LNCaP clone FGC (cell line): ENCODE measurements around the gene MAST4.

Experiments used
- DNase-seq: peaks from one replicate; pipeline ENCODE4 v3.0.0-alpha.2; 2011; ENCODE audit warnings: low read depth
- H3K4me3 ChIP-seq: 2 replicates; pipeline ENCODE4 v1.5.1; 2011; ENCODE audit warnings: mild to moderate bottlenecking, low read depth, low read length, control low read depth
- TF ChIP-seq, protein P1 (sequence below): IDR thresholded peaks from 2 replicates; pipeline ENCODE4 v1.5.1; 2012; ENCODE audit warnings: mild to moderate bottlenecking; ENCODE audit not compliant: control insufficient read depth, insufficient read depth; ENCODE audit errors: extremely low read depth

The MAST4 gene

DNA sequence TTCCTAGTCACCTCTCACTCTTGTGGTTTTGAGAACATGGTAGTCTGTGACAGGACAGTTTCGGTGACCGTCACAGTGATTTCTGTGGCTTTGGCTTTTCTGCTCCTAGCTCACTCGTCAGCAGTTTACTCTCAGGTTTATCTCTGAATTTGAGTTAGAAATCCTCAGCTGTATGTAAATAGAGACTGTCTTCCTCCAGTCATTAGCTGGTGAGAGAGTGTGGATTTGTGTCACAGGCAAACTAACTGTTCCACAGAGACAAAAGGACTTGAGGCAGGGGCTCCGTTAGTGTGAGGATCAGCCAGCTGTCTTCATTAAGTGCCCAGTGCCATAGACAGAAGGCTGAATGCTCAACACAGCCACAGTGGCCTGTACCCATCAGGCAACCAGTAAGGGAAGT lies 469.0 kb downstream of the MAST4 start:
- DNase-seq = no peak
- TF ChIP-seq, protein P1, sequence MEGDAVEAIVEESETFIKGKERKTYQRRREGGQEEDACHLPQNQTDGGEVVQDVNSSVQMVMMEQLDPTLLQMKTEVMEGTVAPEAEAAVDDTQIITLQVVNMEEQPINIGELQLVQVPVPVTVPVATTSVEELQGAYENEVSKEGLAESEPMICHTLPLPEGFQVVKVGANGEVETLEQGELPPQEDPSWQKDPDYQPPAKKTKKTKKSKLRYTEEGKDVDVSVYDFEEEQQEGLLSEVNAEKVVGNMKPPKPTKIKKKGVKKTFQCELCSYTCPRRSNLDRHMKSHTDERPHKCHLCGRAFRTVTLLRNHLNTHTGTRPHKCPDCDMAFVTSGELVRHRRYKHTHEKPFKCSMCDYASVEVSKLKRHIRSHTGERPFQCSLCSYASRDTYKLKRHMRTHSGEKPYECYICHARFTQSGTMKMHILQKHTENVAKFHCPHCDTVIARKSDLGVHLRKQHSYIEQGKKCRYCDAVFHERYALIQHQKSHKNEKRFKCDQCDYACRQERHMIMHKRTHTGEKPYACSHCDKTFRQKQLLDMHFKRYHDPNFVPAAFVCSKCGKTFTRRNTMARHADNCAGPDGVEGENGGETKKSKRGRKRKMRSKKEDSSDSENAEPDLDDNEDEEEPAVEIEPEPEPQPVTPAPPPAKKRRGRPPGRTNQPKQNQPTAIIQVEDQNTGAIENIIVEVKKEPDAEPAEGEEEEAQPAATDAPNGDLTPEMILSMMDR = no peak
- no peak overlapping the region for H3K4me3 ChIP-seq

DNA sequence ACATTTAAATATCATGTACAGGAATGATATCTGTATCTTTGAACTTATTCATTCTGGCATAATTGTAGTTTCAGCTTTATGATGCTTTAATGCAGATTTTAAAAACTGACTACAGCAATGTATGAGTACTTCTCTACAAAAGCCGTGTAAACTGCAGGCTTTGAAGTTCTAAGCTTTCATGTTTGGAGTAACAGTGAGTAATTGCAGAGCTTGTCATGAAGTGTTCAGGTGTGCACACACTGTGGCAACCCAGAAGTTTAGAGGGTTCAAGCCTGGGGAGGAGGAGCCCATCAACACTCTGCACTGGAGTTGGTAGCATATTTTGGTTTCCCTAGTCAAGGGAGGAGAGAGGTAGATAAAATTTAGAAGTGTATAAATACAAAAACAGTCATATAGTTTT lies 469.5 kb downstream of the MAST4 start:
- H3K4me3 ChIP-seq = no peak overlapping the region
- no peak for DNase-seq
- TF ChIP-seq, protein P1 = no peak

DNA sequence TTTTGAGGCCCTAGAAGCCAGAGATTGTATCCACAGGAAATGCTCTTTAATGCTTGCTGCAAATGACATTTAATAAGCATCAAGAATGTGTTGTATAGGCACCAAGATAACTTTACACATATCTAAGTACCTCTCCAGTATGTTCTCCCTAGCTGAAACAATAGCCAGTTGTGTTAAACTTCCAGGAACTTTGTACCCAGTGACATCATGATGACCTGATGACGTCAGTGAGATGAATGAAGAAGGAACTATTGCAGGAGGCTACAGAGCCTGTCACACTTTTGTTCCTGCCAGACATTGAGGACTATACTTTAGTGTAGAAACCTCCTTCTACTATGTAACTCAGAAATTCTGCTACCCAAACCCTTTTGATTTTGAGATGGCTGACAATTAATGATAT lies 470.6 kb downstream of the MAST4 start:
- no peak for DNase-seq
- TF ChIP-seq, protein P1 = no peak
- no peak overlapping the region for H3K4me3 ChIP-seq

DNA sequence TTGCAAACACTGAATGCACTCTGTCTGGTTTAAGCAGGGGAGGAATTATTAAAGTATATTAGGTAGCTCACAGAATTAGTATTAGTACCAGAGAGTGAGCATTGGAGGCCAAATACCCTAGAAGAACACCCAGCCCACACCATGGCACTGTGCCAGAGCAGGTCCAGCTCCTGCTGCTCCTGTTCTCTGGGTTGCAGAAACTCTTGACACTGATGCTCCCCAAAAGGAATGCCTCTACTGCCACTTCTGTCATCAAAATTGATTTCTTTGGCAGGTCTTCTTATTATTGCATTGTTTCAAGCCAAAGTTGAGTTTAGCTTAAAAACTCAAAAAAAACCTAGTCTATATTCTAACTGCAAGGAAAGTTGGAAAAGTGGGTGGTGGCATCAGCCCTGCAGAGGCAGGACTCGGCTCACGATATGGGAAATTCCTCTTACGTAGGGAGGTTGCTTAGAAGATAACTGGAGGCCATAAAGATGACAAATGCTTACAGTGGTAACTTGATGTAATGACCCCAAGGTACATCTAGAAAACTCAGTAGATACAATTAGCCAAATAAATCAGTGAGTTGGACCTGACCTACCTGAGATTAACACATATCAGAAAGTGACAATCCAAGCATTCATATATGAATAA lies 477.0 kb downstream of the MAST4 start:
- no peak overlapping the region for H3K4me3 ChIP-seq
- DNase-seq = no peak
- TF ChIP-seq, protein P1 = no peak

DNA sequence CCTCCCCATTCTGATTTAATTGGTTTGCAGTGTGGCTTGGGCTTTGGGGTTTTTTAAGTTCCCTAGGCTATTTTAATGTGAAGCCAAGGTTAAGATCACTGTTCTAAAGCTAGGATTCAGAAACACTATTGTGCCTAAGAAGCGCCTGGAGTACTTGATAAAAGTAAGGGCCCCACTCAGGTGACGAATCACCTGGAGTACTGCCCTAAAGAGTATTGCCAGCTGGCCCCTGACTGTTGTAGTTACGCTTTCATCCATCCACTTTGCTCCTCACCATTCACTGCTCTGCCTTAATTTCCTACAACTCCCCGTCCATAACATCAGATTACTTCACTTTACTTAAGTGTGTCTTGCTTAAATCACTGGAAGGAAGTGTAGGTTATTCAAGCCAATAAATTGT lies 481.1 kb downstream of the MAST4 start:
- DNase-seq = no peak
- H3K4me3 ChIP-seq = no peak overlapping the region
- TF ChIP-seq, protein P1 = no peak

DNA sequence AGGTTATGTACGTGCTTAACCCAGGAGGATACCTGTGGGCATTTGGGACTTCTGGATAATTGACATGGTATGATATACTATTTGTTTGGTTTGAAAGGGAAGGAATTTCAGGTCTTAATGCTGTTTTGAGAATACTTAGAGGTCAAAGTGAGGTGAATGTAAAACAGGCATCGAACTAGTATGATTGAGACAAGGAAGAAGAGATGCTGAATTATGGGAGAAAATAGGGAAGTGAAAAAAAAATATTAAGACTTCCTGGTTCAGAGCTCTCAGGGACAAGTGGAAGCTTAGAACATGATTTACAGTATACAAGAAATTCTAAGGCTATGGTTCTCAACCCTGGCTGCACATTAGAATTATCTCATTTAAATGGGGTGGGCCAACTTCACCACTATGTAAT lies 485.1 kb downstream of the MAST4 start:
- no peak for DNase-seq
- TF ChIP-seq, protein P1 = no peak
- no peak overlapping the region for H3K4me3 ChIP-seq

DNA sequence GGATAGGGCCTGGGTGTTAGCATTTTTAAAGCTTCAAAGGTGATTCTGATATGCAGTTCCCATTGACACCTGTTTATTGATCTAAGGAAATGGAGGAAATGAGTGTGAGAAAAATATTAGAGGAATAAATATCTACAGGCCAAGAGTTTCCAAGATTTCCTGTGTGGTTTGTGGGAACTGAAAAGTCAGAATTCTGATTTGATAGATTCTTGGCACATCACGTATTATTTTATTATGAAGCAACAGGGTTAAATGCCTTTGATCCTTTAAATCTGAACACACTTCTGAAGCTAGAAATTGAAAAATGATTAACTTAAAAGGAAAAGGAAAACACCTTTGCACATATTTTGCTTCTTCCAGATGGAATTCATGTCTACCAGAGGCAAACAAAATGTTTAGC lies 486.7 kb downstream of the MAST4 start:
- TF ChIP-seq, protein P1 = no peak
- no peak for DNase-seq
- H3K4me3 ChIP-seq = no peak overlapping the region
